ENCODE data around the gene FYTTD1. TPM values are rescaled to one million over a fixed set of nuclear protein-coding genes. Genes with fewer than 3 reads are reported as not detected.

The FYTTD1 gene
- total RNA-seq, 3 donors from 2014 or later = 56.5 to 61.6 (median 56.7) TPM

- no peak overlapping the region for H3K27ac ChIP-seq
- H3K4me1 ChIP-seq = peaks cover 0 to 7% of the 10 kb centered on the region in 2 donors
- intact Hi-C loops (cut with DNase I; ENCODE audit: low total_unique reads) = no loop called here
- no peaks in the 10 kb centered on the region for H3K36me3 ChIP-seq
- DNase-seq (ENCODE audit: low spot score in 2 of 2) = no peak
- no peaks in the 10 kb centered on the region for H3K27me3 ChIP-seq
- no peak overlapping the region for H3K4me3 ChIP-seq
- H3K9me3 ChIP-seq = no peaks in the 10 kb centered on the region
- no peak for TF ChIP-seq POLR2AphosphoS5 (IDR thresholded peaks at IDR 0.05)
- no peak for TF ChIP-seq POLR2A (IDR thresholded peaks at IDR 0.05)
- TF ChIP-seq, protein P1, sequence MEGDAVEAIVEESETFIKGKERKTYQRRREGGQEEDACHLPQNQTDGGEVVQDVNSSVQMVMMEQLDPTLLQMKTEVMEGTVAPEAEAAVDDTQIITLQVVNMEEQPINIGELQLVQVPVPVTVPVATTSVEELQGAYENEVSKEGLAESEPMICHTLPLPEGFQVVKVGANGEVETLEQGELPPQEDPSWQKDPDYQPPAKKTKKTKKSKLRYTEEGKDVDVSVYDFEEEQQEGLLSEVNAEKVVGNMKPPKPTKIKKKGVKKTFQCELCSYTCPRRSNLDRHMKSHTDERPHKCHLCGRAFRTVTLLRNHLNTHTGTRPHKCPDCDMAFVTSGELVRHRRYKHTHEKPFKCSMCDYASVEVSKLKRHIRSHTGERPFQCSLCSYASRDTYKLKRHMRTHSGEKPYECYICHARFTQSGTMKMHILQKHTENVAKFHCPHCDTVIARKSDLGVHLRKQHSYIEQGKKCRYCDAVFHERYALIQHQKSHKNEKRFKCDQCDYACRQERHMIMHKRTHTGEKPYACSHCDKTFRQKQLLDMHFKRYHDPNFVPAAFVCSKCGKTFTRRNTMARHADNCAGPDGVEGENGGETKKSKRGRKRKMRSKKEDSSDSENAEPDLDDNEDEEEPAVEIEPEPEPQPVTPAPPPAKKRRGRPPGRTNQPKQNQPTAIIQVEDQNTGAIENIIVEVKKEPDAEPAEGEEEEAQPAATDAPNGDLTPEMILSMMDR (IDR thresholded peaks at IDR 0.05) = no peak
Measured at GRCh38 chr3:197756704-197757103, 7.0 kb downstream of the FYTTD1 start.

- no peaks in the 10 kb centered on the region for H3K27me3 ChIP-seq
Measured at GRCh38 chr3:197758512-197758911, 8.8 kb downstream of the FYTTD1 start.

GRCh38 chr3:197761784-197762183 is 12.1 kb downstream of the FYTTD1 start:
- peaks cover 7% of the 10 kb centered on the region for H3K36me3 ChIP-seq
- TF ChIP-seq POLR2AphosphoS5 (IDR thresholded peaks at IDR 0.05) = no peak
- no peak for TF ChIP-seq POLR2A (IDR thresholded peaks at IDR 0.05)
- TF ChIP-seq, protein P1 (IDR thresholded peaks at IDR 0.05) = no peak
- no peaks in the 10 kb centered on the region for H3K4me1 ChIP-seq
- no peak for DNase-seq (ENCODE audit: low spot score in 2 of 2)
- no peak overlapping the region for H3K27ac ChIP-seq
- intact Hi-C loops (cut with DNase I; ENCODE audit: low total_unique reads) = no loop called here
- no peaks in the 10 kb centered on the region for H3K9me3 ChIP-seq
- no peaks in the 10 kb centered on the region for H3K27me3 ChIP-seq
- H3K4me3 ChIP-seq = no peak overlapping the region

More at GRCh38 chr3:197758512-197758911, 8.8 kb downstream of the FYTTD1 start:
- Histone ChIP-seq H3K27ac (no peak overlapping the region), H3K36me3 (no peaks in the 10 kb centered on the region), H3K4me3 (no peak overlapping the region), H3K4me1 (no peaks in the 10 kb centered on the region), H3K9me3 (no peaks in the 10 kb centered on the region)
- no peak for DNase-seq (ENCODE audit: low spot score in 2 of 2)
- intact Hi-C loops (cut with DNase I; ENCODE audit: low total_unique reads) = no loop called here
- TF ChIP-seq POLR2AphosphoS5 (IDR thresholded peaks at IDR 0.05) (no peak), POLR2A (IDR thresholded peaks at IDR 0.05) (no peak)
- TF ChIP-seq, protein P1 (IDR thresholded peaks at IDR 0.05) = no peak

- H3K27ac ChIP-seq = no peak overlapping the region
- H3K36me3 ChIP-seq = no peaks in the 10 kb centered on the region
- TF ChIP-seq POLR2AphosphoS5 (IDR thresholded peaks at IDR 0.05) (no peak), POLR2A (IDR thresholded peaks at IDR 0.05) (no peak)
- TF ChIP-seq, protein P1 (IDR thresholded peaks at IDR 0.05) = no peak
- no peak for DNase-seq (ENCODE audit: low spot score in 2 of 2)
- intact Hi-C loops (cut with DNase I; ENCODE audit: low total_unique reads) = no loop called here
- no peak overlapping the region for H3K4me3 ChIP-seq
- no peaks in the 10 kb centered on the region for H3K4me1 ChIP-seq
- H3K27me3 ChIP-seq = no peaks in the 10 kb centered on the region
- H3K9me3 ChIP-seq = no peaks in the 10 kb centered on the region
Measured at GRCh38 chr3:197775317-197775716, 25.6 kb downstream of the FYTTD1 start.

- no peaks in the 10 kb centered on the region for H3K36me3 ChIP-seq
- no peaks in the 10 kb centered on the region for H3K9me3 ChIP-seq
- TF ChIP-seq, protein P1 (IDR thresholded peaks at IDR 0.05) = no peak
- TF ChIP-seq POLR2AphosphoS5 (IDR thresholded peaks at IDR 0.05) (no peak), POLR2A (IDR thresholded peaks at IDR 0.05) (no peak)
- intact Hi-C loops (cut with DNase I; ENCODE audit: low total_unique reads) = no loop called here
- no peak for DNase-seq (ENCODE audit: low spot score in 2 of 2)
- no peak overlapping the region for H3K4me3 ChIP-seq
- H3K27ac ChIP-seq = no peak overlapping the region
- H3K27me3 ChIP-seq = no peaks in the 10 kb centered on the region
- H3K4me1 ChIP-seq = no peaks in the 10 kb centered on the region
Measured at GRCh38 chr3:197782230-197782629, 32.5 kb downstream of the FYTTD1 start.
